IPS-18c (cell line): Measurements from ENCODE around the gene AQP7.
"Not testable (repeated sequence)": the region's sequence is repeated elsewhere in the genome, so short reads cannot be mapped to it uniquely, and the experiment has no call there.

Experiments used
- H3K4me3 ChIP-seq: 2 replicates; pipeline ENCODE4 v1.7.0; 2013; ENCODE audit warnings: low read depth, mild to moderate bottlenecking, low read length, moderate library complexity; ENCODE audit not compliant: insufficient read depth
- H3K9me3 ChIP-seq: one replicate; pipeline ENCODE4 v1.6.1; 2013; ENCODE audit warnings: mild to moderate bottlenecking, low read length, moderate library complexity; ENCODE audit not compliant: control insufficient read depth, insufficient read depth

AQP7 gene

DNA sequence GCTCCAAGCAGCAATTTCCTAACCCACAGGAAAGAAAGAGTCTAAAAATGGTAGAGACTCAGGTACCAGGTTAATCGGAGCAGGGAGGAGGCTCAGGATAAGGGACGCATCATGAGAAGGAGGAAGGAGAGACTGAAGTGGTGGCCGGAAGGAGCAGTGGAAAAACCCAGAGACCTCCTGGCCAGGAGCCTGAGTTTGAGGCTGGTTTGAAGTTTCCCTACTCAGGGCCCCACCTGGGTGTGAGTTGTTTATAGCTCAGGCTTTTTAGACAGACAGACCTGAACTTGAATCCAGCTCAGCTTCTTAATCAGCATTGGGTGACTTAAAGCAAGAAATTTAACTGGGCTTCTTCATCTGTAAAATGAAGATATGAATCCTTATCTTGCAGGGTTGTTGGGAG lies 11.9 kb upstream of the AQP7 start:
- no peaks in the 10 kb centered on the region for H3K9me3 ChIP-seq
- H3K4me3 ChIP-seq = no peak overlapping the region

DNA sequence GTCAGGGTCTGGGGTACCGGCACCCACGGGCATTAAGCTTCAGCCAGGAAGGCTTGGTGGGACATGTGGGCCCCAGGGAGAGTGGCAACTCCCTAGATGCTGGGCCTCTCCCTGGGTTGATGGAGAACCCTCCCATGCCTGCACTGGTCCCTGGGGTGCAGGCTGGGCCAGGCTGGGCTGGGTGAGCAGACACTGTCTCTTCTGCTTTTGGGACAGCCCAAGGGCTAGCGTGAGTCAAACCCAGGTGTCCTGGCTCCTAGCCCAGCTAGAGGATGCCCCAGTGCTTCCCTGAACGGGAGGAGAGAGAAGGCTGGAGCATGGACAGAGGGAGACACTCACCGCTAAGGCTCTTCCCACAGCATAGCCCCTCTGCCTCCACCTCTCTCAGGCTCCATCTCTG lies 5.7 kb upstream of the AQP7 start:
- no peak overlapping the region for H3K4me3 ChIP-seq
- H3K9me3 ChIP-seq = no peaks in the 10 kb centered on the region

DNA sequence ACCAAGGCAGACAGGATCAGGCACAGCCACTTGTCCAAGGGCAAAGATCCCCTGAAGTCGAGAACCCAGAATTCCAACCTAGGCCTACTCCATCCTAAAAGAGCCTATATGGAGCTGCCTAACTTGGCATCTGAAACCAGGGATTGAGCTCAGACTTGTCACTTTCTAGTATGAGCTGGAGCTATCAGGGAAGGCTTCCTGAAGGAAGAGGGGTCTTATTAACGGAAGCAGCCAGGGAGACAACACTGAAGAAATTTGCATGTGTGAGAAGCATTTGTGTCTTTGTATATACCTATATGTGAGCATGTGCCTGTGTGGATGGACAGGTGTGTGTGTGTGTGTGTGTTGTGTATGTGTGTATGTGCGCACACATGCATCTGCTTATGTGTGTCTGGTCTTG lies 4.7 kb upstream of the AQP7 start:
- no peaks in the 10 kb centered on the region for H3K9me3 ChIP-seq
- H3K4me3 ChIP-seq = no peak overlapping the region

DNA sequence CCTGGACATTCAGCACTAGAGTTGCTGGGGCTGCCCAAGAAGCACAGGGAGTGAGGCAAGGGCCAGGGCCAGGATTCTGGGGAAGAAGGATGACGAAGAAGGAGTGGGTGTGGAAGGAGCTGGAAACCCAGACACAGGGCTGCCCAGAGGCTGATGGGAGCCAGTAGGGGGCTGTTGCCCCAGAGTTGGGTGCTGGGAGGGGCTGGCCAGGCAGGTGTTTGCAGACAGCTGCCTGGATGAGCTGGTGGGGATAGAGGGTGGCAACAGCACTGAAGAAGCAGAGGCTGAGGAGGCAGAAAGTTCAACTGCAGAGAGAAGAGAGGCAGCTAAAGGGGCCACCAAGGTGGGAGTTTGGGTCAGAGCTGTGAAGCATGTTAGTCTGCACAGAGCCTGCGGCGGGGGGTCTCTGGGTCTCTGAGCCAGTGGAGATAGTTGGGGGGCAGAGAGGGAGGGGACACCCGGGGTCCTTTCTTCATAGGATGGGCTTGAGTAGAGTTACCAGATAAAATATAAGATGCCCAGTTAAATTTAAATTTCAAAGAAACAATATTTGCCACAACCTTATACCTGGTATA lies 2.5 kb upstream of the AQP7 start:
- no peak overlapping the region for H3K4me3 ChIP-seq
- H3K9me3 ChIP-seq = no peaks in the 10 kb centered on the region

DNA sequence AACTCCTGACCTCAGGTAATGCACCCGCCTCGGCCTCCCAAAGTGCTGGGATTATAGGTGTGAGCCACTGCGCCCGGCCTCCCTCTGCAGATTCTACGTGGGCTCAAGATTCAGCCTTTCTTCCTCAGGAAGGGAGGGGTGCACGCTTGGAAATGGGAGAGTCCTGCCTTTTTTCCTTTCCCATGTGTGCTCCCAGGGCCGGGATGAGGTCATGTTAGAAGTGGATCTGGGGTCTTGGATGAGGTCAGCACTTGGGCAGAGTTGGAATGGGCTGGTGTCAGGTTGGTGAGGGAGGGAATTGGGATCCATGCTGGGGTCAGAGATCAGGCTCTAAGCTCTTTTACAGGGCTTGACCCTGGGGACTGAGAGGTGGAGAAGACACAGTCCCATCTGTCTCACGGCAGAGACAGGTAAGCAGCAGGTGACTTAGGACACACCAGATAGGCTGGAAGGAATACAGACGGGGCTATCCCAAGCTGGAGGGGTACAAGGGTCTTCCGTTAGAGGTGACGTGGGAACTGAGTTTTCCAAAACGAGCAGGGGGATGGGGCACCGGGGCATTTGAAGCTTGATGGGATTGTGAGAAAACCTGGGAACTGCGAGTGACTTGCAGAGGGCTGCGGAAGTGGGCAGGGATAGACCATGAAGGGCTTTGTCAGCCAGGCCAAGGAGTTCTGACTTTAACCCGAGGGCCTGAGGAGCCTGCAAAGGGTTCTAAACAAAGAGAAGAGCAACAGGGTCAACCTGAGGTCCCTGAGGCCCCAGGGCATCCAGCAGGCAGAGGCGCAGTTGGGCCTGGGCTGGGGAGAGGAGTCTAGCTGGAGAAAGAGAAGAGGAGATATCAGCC lies 1.8 kb upstream of the AQP7 start:
- Histone ChIP-seq H3K4me3 (no peak overlapping the region), H3K9me3 (no peaks in the 10 kb centered on the region)

DNA sequence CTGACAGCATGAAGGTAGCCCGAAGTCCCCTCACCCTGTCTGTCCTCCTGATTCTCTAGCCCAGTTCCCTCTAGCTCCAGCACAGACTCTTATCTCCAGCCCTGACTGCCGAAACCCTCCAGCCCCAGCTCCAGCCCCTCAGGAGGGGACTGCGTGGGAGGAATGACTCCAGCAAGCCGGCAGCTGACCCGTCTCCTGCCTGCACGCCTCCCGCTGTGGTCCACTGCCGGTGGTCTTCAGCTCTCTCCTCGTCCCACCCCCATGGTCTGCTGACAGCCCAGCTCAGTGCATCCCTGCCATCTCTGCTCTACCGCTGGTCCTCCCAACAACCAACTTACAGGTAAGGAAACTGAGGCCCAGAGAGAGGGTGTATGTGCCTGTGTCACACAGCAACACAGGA lies 559 bp downstream of the AQP7 start:
- not testable (repeated sequence) for H3K4me3 ChIP-seq, H3K9me3 ChIP-seq

DNA sequence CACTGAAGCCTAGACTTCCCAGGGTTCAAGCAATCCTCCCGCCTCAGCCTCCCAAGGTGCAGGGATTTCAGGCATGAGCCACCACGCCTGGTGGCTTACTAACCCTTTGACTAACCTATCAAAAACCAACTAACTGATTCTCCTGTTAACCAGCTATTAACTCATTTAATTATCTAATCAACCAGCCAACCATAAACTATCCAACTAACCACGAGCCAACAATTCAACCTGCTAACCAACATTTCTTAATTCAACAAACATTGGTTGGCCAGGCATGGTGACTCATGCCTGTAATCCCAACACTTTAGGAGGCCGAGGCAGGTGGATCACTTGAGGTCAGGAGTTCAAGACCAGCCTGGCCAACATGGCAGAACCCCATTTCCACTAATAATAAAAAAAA lies 3.3 kb downstream of the AQP7 start:
- not testable (repeated sequence) for H3K9me3 ChIP-seq, H3K4me3 ChIP-seq

DNA sequence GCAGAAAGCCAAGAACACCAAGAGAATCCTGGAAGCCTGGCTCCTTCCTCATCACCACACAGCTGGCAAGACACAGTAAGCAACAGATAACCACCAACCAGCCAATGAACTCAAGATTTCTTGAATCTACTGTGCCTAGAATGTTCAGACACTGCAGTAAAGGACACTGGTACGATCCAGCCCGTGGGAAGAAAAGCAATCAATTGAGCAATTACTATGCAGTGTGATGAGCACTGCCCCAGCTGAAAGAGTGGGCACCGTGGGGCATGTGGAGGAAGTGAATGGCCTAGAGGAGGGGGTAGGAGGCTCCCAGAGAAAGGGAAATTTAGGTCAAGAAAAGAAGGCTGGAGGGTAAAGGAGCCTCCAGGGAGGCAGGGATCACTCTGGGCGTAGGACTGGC lies 4.6 kb downstream of the AQP7 start:
- H3K4me3 ChIP-seq, H3K9me3 ChIP-seq: not testable (repeated sequence)

DNA sequence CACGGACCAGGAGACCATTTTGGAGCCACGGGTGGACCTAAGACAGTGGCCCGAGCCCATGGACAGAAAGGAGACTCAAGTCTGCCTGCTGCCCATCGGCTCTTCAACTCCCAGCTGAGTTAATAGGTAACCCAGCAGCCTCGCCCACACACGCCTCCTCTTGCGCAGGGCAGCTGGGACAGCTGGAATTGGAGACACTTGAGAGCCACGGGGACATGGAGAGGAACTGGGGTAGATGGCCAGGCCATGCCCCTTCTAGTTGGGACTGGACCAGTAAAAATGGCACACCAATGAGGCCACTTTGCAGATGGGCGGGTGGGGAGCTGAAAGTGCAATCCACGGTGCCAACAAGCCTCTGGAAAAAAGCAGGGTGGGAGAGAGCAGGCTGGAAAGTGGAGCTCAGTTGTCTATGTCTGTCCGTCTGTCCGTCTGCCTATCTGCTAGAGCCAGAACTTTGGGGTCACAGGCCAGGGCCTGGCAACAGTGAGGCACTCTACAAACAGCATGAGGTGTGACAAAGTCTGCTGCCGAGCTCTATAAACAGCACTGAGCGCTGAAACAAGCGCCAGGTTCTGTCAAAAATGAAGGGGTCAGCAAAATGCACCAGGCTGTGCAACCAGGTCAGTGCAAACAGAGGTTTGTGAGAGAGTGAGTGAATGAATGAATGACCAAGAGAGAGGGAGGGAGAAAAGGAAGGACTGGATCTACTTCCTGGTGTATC lies 7.0 kb downstream of the AQP7 start:
- H3K4me3 ChIP-seq, H3K9me3 ChIP-seq: not testable (repeated sequence)

DNA sequence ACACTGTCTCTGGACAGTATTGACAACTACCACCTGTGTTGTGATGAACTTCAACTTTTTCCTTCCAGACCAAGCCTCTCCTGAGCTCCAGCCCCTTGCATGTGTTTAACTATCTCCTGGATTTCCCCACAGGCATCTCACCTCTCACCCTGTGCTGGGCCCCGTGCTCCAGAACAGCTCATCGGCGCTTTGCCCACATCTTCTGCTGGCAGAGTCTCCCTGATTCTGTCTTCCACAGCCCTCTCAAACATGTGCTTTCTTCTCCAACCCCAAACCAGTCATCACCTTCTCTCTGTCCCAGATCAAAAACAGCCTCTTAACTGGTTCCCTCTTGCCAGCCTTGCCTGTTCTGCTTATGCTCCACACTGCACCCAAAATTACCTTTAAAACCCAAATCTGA lies 8.4 kb downstream of the AQP7 start:
- H3K4me3 ChIP-seq = not testable (repeated sequence)

DNA sequence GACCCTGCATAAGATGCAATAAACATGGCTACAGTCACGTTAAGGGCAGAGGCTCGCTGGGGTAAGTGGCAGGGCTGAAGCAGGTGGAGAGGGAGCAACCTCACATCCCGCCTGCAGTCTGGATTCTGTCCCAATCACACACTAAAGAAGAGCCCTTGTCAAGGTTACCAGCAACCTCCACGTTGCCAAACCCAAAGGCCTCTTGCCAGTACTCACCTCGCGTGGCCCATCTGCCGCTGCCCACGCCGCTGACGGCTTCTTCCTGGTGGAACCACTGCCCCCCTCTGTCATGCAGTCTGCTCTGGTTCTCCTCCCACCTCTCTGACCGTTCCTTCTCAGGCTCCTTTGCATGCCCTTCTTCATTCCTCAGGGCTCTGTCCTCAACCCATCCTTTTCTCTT lies 8.8 kb downstream of the AQP7 start:
- Histone ChIP-seq H3K9me3 (no peaks in the 10 kb centered on the region), H3K4me3 (no peak overlapping the region)

More for the DNA sequence above, 8.4 kb downstream of the AQP7 start:
- H3K9me3 ChIP-seq = not testable (repeated sequence)

DNA sequence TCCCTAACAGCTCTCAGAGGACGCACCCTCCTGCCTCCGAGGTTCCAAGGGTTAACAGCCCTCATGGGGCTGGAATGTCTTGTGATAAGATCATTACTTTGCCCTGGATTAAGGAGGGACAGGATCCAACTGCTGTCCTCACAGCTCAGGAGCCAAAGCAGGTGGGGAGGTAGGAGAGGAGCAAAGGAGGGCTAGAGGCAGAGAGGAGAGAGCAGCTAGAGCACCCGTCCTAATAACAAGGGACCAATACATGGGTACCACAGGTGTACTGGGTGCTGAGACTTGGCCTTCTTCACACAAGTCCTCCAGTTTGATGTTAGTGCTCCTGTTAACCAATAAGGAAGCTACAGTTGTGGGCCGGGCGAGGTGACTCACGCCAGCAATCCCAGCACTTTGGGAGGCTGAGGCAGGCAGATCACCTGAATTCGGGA lies 9.8 kb downstream of the AQP7 start:
- H3K4me3 ChIP-seq, H3K9me3 ChIP-seq: not testable (repeated sequence)

DNA sequence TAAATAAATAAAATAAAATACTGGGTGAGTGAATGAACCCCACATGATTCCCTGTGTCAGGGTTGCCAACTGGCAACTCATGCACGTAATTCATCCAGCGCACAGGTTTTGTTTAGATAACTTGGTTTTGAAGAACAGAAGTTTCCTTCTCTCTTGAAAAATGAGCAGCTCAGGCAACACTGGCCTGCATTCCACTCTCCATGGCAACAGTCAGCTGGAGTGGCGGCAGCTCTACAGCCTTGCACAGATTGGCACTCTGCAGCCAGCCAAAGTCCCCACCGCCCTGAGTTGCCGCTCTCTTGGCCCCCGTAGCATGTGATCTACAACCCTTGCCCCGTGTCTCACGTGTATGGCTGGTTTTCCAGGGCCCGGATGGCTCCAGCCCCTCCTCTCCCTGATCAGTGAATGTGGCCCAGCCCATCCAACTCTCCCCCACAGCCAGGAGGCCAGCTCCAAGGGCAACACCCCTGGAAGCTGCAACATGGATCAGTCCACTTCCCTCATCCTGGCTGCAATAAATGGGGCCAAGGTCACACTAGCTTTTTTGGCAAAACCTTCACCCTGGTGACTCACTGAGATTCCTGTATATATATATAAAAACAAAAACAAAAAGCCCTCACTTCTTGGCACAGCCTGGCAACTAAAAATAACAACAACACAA lies 11.1 kb downstream of the AQP7 start:
- not testable (repeated sequence) for H3K4me3 ChIP-seq, H3K9me3 ChIP-seq

DNA sequence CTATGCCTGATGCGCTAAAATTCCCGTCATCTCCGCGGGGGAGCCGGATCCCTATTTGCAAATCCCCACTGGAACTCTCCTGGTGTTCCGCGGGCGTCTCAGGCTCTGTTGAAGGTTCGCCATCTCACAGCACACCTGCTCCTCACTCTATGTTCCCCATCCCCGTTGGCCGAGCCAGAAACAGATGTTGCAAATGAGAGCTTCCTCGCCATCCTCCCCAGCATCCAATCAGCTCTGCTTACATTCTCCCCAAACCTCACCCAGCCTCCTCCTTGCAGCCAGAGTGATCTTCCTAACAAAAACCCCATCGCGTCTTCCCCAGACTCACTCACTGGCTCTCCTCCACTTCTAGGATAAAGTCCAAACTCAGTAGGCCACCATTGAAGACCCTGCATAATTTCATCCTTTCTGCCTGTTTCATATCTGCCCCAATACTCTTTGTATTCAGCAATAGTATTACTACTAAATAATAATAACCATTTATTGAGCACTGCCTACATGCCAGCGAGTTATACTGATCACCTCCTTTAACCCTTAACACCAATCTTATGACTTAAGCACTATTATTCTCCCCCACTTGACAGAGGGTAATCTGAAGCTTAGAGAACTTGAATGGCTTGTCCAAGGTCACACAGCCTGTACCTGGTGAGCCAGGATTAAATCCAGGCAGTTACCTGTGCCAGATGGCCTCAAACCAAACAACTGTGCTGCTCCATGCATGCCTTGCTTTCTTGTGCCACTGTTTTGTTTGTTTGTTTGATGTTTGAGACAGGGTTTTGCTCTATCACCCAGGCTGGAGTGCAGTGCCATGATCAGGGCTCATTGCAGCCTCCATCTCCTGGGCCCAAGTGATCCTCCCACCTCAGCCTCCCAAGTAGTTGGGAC lies 14.0 kb downstream of the AQP7 start:
- Histone ChIP-seq H3K9me3 (no peaks in the 10 kb centered on the region), H3K4me3 (no peak overlapping the region; the same call in 1 of the 2 replicates)

DNA sequence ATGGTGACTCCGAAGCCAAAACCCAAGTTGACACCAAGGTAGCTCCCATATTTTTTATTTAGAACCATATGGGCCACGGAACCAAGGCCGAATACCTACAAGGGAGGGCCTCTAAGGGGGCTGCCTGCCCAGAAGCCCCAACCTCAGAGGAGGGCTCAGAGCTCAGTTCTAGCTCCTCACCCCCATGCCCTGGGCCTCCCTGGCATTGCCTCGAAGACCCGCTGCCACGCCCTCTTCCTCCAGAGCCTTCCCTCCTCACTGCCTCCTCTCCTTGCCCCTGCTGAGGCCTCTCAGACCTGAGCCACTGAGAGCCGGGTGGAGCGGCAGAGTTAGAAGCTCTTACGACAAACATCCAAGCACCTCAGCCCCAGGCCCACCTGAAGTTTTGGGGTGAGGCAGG lies 15.4 kb downstream of the AQP7 start:
- H3K9me3 ChIP-seq, H3K4me3 ChIP-seq: not testable (repeated sequence)

DNA sequence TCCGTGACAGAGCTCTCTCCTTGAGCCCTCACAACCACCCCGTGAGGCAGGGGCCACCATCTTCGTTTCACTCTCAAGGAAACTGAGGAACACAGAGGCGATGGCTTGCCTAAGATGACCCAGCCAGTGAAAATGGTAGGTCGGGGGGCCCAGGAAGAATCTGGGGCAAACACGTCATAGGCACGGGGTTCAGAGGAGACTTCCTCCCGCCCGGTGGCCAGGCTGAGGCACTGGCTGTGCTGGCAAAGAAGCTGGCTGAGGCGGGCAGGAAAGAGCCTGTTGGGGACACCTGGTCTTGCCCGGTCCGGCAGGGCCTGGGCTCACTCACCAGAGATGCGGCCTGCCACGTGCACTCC lies 15.7 kb downstream of the AQP7 start:
- not testable (repeated sequence) for H3K4me3 ChIP-seq, H3K9me3 ChIP-seq

DNA sequence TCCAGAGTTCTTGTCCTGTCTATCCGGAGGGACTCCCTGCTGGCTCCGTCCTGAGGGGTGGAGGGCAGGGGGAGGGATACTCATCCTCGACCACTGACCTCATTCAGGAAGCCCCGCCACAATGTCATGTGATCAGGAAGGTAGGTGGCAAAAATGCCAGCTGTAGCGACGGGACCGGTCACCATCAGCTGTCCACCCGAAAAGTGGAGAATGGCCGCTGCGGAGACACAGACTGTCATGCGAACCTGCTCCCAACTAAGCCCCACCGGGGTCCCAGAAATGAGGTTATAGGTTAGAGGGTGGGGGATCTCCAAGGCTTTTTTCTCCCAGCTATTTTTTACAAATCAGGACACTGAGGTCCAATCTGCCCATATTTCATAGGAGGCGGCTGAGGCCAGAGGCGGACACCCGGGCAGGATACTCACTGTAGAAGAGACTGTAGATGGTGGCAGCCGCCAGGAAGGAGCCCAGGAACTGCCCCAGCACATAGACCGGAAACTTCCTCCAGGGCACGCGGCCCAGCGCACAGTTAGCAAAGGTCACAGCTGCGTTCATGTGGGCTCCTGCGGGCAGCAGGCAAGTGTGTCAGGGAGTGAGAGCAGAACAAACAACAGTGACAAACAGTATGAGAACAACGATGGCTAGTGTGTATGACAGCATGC lies 16.3 kb downstream of the AQP7 start:
- not testable (repeated sequence) for H3K9me3 ChIP-seq, H3K4me3 ChIP-seq
